NCI-H510A (cell line): Measurements from ENCODE around the gene ABHD14A.

ENCODE experiments used
- DNase-seq: peaks from one replicate; lab custom pipeline; 2025; lab: John Stamatoyannopoulos, UW

Gene ABHD14A

DNA sequence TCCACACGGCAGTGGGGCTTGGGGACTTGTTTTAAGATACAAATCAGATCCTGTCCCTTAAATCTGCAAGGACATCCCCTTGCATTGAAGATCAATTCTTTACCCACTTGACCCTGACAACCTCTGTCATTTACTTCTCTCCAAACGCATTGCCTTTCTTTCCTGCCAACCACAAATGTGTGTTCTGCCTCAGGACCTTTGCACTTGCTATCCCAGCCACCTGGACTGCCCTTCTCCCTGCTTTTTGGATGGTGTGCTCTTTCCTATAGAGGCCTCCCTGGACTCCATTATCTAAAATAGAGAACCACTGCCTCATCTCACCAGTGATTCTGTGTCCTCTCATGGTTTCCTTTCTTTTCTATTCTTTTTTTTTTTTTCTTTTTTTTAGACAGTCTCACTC lies 22.3 kb downstream of the ABHD14A start:
- DNase-seq, result no peak

DNA sequence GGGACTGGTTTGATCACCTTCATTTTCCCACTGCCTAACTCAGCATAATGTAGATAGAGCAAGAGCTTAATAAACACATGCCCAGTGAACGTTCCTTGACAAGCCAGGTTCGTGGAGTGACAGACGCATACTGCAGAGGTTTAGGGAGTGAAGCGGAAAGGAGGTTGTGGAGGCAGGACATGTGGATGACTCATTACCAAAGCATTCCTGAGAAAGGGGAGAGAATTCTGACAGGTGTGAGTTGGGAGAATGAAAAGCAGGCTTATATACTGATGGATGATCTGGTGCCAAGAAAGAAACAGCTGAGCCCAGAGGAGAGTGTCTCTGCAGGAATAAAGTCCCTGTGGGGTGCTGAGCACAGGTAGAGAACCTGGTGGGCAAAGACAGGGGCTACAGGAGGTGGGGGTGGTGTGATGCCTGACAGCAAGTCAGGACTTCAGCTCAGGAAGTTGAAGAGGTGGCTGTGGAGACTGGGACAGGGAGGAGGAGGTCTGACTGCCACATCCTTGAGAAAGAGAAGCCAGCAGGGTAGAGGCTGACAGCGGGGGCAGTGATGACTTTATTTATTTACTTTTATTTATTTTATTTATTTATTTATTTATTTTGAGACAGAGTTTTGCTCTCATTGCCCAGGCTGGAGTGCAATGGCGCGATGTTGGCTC lies 23.2 kb downstream of the ABHD14A start:
- peak; percentile 16 for DNase-seq

DNA sequence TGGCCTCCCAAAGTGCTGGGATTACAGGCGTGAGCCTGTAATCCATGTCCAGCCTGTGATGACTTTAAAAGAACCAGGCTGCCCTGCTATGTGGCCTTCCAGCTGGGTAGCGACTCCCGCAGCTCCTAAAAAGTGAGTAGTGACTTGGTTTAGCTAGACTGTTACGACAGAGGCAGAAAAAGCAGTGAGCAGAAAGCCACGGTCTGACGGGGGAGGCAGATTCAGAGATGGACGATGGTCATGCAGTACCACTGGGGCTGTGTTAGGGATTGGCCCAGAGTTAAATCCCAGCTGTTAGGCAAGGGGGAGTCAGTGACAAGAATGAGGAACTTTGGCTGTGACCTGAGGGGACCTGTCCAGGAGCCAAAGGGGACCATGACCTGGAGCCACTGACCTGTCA lies 23.9 kb downstream of the ABHD14A start:
- DNase-seq, result no peak

DNA sequence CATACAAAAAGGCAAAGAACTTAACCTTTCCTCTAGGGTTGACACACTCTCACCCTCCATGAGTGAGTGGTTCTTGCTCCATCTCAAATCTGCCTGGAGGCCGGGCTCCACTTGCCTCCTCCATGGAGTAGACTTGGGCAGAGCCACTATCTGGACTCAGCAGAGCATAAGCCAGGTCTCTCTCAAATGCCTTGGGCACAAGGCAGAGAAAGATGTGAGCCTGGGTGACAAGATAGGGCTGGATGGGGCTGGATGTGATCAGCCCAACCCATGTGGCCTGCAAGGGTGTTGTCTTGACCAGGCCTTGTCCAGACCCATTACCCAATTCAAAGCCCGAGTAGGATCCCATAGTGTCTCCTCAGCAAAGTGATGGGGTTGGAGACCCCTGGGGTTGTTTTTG lies 25.0 kb downstream of the ABHD14A start:
- no peak for DNase-seq

DNA sequence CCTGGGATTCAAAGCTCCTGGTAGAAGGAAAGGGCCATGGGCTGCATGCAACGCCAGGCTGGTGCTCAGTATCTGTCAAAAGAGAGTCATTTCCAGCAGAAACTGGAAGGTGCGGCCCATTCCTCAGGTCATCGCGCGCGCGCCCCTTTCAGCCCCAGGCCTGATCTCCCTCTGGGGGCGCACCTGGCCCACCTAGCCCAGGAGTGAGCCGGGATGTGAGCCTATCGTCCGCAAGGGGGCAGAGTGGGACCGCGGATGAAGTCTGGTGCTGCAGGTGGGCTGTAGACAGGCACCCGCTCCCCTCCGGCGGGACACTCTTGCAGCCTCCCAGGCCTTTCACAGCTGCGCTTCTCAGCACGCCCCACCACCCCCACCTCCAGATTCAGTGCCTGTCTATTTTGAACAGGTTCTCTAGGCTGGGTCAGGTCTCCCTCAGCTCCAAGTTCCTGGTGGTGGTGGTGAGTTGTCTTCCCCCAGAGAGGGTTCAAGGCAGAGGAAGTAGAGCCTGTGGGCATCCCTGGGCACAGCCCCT lies 26.6 kb downstream of the ABHD14A start:
- no peak for DNase-seq

DNA sequence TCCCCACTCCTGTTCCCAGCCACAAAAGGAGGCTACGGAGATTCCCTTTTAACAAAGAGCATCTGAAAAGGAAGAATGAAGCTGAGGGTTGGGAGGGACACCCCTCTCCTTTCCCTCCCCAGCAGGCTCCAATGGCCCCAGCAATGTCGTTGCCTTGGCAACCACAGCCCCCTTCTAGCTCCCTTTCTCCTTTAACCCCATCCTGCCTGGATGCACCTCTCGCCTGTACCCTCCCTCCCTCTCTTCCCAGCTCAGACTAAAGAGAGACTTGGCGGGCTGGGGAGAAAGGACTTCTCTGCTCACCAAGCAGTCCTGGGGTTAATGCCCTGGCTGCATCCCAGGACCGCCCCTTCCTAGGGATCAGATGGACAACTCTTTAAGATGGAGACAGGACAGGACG lies 27.9 kb downstream of the ABHD14A start:
- no peak for DNase-seq

DNA sequence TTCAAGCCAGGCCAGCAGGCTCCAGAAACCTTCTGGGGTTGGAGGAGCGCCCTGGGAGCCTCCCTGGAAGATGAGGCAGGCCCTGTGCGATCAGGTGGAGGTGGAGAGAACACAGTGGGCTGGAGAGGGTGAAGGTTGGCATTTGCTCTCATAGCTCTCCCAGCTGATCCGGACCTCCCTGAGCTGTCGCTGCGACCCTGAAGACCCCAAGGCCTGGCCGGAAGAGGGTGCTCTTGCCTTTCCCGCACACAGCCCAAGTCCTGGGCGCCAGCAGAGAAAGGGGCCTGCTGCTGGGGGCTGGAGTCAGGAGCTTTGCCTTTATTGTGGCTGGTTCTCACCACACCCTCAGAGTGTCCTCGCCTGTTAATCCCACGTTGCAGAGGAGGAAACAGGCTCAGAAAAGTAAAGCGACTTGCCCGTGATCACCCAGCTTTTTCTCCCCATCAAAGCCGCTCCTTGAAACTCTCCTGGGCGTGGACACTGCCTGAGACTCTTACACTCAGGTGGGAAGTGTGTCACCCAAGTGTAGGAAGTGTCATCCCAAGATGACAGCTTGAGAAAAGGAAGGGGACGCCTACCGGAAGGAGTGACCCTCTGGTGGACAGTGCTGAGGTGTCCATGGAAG lies 29.4 kb downstream of the ABHD14A start:
- DNase-seq, result no peak

DNA sequence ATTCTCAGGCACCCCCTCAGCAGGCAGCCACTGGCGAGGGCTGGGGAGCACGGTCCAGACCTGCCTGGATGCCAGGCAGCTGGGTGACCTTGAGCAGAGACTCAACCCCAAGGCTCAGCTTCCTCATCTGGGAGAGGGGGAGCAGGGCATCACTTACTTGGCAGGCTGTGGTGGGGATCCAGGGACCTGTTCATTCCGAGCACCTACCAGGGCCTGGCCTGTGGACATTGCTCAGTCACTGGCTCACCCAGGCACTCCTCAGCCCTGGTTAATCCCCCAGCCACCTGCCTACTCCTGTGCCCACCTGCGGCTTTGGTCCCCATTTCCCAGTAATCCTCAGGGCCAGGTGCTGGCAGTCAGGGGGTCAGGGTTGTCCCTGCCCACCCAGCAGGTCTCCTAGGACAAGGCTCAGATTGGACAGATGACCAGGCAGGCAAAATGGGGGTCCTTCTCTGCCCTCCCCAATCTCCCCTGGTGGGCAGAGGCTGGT lies 30.1 kb downstream of the ABHD14A start:
- DNase-seq, result no peak

DNA sequence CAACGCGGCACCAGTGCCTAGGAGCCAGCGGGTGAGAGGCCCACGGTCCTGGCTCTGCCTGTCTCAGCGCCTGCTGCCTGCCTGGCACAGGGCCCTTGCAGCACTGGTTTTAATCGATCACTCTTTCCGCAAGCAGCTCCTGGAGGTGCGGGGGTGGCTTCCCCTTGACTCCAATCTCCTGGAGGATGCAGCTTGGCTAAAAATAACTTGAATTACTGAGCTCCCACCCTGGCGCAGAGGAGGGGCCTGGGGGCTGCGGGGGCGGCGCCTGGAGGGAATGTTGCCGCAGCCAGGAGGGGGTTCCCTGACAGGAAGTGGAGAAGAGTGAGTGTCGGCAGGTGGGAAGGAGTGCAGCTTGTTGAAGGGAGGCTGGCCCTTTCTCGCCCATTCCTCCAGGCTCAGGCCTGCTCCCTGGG lies 30.7 kb downstream of the ABHD14A start:
- no peak for DNase-seq

DNA sequence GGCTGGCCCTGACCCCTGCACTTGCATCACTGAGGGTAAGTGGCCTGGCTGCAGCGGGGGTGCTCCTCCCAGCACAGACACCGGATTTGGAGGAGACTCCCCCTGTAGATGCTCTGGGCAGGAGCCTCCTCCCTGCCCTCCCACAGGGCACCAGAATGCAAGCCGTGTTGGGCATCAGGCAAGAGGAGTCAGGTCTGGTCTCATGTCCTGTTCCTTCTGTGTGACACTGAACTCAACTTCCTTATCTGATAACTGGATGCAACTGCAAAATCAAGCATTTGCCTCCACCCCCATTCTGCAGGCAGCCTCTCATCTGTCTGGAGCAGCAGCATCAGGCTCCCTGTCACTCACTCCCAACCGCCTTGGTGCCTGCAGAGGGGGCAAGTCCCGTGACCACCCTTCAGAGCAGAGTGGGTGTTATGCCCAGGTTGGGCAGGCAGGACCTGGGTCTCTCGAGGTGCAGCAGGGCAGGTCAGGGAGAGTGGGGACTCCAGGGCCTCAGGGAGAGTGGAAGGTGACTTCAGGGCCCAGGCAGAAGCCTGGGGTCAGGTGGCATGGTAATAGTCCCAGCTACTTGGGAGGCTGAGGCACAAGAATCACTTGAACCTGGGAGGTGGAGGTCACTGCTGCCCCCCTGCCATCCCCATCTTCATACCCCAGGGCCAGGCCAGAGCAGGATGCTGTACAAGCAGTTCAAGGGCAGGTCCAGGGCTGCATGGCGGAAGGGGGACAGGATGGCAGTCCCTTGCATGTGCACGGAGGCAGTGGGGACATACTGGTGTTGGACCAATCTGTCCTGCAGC lies 31.4 kb downstream of the ABHD14A start:
- DNase-seq, result no peak

DNA sequence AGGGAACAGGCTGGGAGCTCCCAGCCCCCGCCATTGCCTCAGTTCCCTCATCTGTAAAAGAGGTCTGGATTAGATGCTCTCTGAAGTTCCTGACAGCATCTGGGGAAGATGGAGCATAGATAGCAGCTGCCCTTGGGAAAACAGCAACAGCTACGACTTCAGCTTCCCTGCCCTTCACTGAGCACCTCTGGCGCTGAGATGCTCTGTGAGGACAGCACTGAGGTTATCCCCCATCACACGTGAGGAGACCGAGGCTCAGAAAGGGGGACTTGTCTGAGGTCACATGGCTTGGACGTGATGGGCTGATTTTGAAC lies 31.9 kb downstream of the ABHD14A start:
- no peak for DNase-seq

DNA sequence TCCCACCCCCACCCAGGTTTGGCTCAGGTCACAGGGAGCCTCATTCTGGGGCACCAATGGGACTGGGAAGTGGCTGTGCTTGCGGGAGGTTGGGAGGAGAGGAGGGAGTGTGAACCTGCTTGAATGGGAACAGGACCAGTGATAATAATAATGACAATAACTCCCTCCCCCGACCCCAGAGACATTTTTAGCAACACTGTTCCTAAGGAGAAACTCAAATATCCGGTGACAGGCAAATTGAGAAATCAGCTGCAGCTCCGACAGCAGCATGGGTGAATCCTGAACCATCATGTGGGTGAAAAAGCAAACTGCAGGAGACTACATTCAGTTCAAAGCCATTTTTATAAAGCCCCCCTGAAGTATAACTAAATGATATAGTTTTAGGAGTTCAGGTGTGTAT lies 32.4 kb downstream of the ABHD14A start:
- no peak for DNase-seq

DNA sequence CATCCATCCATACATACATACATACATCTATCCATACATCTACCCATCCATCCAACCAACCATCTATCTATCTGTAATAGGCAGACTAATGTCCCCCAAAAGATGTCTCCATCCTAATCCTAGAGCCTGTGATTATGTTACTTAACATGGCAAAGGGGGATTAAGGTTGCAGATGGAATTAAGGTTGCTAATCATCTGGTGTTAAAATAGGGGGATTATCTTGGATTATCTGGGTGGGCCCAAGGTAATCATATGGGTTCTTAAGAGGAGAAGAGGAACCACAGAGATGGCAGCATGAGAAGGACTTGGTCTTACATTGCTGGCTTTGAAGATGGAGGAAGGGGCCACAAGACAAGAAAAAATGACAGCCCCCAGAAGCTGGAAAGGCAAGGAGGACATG lies 35.6 kb downstream of the ABHD14A start:
- DNase-seq, result no peak

DNA sequence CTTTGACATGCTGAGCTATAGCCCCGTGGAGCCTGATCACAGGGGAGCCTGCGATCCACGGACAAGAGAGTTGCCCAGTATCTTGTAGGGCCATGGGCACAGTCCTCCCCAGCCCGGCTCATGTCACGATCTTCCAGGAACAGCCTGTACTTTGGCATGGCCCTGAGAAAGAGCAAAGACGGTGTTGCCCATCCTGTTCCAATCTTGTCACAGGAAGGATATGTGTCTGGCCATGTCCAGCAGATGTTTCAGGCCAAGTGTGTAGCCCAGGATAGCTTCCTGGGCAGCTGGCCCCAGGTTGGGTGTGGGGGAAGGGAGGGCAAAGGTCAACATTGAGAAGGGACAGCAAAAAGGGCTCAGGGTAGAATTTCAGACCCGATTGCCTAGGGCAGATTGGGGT lies 37.8 kb downstream of the ABHD14A start:
- no peak for DNase-seq

DNA sequence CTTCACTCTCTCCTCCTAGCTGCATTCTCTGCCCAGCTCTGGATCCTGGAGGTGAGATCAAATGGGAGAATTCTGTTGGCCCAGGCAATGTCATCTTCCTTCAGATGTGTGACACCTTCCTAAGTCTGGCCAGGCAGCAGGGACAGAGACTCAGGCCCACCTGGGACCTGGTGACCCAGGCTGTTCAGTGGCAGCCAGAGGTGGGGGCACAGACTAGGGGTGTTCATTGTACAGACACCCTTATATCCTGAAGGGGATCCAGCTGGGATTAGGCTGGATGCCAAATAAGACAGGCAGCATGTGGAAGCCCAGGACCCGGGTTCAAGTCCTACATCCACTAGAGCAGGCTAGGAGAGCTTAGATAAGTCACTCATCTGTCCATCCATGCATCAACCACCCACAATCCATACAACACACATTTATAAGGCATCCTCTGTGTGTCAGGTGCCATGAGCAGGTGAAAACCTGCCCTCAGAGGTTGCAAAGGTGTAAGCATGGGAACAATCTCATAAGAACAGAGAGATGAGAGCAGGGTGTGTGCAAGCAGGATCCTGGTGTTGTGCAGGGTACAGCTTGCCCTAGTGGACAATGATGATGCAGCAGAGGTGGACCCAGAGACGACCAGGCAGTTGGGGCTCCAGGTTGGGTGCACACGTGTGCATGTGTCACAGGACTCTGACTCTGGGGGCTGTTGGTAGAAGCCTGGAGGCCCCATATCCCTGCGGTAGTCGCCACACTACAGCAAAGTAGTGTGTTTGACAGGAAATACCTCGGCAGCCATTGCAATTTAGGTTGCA lies 39.1 kb downstream of the ABHD14A start:
- DNase-seq, result no peak

DNA sequence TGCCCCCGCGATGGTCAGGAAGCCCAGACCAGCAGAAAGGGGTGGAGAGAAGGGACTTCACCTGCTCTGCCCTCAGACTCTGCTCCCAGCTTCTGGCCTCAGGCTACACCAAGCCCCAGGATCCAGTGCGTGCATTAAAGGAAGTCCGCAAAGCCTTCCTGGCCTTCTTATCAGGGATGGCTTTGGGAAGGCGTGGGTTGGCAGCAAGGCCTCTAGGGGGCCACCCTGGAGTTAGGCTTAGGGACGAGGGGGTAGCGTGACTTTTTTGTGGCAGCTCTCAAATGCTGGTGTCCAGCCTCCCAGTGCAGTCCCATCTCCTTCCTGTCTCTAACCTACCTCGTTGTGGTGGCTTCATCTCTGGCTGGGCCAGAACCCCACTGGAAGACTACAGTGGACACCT lies 39.7 kb downstream of the ABHD14A start:
- no peak for DNase-seq

DNA sequence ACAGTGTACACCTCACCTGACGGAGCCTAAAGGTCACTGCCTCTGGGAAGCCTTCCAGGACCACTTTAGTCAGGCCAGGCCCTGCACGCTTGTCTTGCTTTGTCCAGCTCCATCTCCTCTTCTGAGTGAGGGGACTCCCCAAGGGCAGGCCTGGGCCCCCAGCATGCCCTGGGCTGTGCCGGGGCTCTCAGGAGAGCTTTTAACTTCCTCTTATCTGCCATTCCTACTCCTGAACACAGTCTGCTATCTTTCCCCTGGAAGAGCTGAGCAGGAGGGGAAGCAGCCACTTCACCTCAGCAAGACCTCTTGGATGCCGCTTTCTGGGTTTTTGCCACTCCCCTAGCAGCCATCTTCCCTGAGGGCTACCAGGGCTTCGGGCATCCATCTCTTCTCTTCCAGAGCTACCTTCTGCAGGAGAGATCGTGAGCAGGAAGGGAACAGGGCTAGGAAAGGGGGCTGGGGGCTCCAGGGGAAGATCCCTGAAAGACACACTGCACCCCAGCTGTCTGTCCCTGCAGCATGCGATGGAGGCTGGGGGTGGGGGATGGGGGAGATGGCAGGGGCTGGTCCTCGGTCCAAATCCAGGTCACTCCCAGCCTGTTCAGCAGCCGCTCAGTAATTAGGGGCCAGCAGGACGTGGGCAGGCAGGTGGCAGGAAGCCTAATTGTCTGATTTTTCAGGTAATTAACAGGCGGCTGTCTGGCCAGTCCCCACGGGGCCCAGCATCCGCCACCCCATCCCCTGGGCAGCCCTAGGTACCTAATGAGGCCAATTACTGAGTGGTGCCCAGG lies 40.8 kb downstream of the ABHD14A start:
- no peak for DNase-seq

DNA sequence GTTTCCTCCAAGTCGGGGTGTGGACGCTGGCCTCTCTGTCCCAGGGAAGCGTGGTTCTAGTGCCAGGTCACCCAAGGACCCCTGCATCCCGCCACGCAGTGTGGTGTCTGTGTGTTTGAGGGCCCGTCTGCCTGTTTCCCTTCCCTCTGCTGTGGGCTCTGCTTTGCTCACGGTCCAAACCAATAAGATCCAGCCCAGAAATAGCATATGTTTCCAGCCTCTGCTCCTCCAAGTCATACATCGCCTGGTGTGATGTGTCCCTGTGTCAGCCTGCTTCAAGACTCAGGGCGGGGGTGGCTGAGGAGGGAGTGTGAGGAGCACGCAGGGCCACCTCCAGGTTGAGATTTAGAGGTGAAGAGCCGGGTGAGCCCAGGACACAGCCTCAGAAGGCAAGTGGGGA lies 42.7 kb downstream of the ABHD14A start:
- DNase-seq, result no peak

DNA sequence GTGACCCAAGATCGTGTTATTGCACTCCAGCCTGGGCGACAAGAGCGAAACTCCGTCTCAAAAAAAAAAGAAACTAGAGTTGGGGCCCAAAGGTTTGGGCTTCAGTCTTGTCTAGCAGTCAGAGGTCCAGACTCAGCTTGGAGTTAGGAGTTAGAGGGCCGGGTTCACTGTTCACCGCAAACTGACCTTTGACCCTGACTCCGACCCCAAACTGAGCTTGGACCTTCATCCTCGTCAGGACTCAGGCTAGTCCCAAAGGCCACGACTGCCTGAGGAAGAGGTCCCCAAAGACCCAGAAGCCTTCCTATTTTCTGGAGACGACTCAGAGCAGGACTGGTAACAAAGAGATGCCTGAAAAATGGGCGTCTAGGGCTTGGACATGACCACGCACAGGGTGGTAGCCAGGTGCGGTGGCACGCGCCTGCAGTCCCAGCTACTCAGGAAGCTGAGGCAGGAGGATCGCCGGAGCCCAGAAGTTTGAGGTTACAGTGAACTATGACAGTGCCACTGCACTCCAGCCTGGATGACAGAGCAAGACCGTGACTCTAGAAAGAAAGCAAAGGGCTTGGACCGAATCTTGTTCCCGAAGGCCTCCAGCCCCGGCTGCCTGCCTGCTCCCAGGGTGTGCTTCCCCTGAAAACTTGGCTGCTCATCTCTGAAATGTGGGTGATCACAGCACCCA lies 43.6 kb downstream of the ABHD14A start:
- DNase-seq, result no peak

DNA sequence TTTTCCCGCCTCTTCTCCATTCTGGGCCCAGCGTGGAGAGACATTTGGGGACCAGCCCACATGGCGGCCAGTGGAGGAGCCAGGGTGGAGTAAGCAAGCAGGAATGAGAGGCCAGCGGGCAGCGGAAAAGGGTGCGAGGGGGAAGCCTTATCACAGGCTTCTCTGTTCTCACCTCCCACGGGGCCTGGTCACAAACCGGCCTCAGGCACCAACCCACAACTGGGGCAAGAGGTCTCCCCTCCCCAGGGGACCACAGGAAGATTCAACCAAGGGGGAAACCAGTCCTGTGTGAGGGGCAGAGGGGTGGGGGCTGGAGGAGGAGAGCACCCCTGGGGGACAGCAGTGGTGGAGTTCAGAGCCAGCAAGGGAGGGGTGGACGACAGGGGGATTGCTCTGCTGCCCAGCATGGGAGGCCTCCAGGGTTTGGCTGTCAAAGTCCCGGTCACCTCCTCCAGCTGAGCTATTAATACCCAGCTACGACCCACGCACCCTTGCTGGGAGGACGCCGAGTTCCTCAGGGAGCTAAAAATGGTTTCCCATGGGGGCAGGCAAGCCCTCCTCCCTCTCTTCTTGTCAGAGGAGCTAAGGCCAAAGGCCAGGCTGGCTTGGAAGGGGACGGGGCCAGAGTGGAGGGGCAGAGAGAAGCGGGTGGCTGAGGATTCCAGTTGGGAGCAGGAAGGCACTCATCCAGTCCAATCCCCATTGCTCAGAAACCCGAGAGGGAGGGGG lies 44.7 kb downstream of the ABHD14A start:
- no peak for DNase-seq
